Activated T-cell treated with anti-CD3 and anti-CD28 coated beads, Interleukin-2, amount 50 U/mL, for 4 hours (primary cell): ENCODE measurements around the gene UMAD1. TPM values are rescaled to one million over a fixed set of nuclear protein-coding genes. Genes with fewer than 3 reads are reported as not detected.
"Not testable (repeated sequence)": the region's sequence is repeated elsewhere in the genome, so short reads cannot be mapped to it uniquely, and the experiment has no call there.

Source experiments
- ATAC-seq, 2 donors: fragments of 200-7000 bp; cut with Tn5 transposase; one replicate each; pipeline ENCODE4 v1.10.0; 2021
- DNase-seq: peaks from one replicate; pipeline ENCODE4 v3.0.0-alpha.2; 2020
- H3K27me3 Mint-ChIP-seq: one replicate; pipeline ENCODE4 v1.8.0; 2021; ENCODE audit warnings: low read depth, mixed read lengths
- H3K36me3 Mint-ChIP-seq: one replicate; pipeline ENCODE4 v1.8.0; 2022; ENCODE audit warnings: mixed read lengths; ENCODE audit not compliant: insufficient read depth
- H3K4me1 Mint-ChIP-seq: one replicate; pipeline ENCODE4 v1.8.0; 2021; ENCODE audit warnings: low read depth, mixed read lengths
- H3K4me3 Mint-ChIP-seq: one replicate; pipeline ENCODE4 v1.8.0; 2021; ENCODE audit warnings: mild to moderate bottlenecking, moderate library complexity, mixed read lengths
- H3K9me3 Mint-ChIP-seq: one replicate; pipeline ENCODE4 v1.8.0; 2021; ENCODE audit warnings: mixed read lengths
- total RNA-seq, 3 donors: library from RNA; stranded (reverse); gene quantifications; one replicate each; pipeline ENCODE4 v1.2.1, GENCODE V29; 2021

Gene UMAD1
- total RNA-seq, 3 donors from 2014 or later: 12.5 to 16.9 (median 13.9) TPM

- Mint-ChIP-seq H3K4me1 (peaks cover 9% of the 10 kb centered on the region), H3K36me3 (peaks cover 25% of the 10 kb centered on the region), H3K27me3 (no peaks in the 10 kb centered on the region), H3K9me3 (no peaks in the 10 kb centered on the region), H3K4me3 (no peak overlapping the region)
- ATAC-seq: no peak
- no peak for DNase-seq
Measured at GRCh38 chr7:7790041-7790741, 149.6 kb downstream of the UMAD1 start.

- ATAC-seq (no peak), DNase-seq (no peak)
- H3K4me1 Mint-ChIP-seq: peaks cover 6% of the 10 kb centered on the region
- H3K27me3 Mint-ChIP-seq: no peaks in the 10 kb centered on the region
- no peaks in the 10 kb centered on the region for H3K9me3 Mint-ChIP-seq
- H3K4me3 Mint-ChIP-seq: no peak overlapping the region
- H3K36me3 Mint-ChIP-seq: peaks cover 33% of the 10 kb centered on the region
Measured at GRCh38 chr7:7791523-7791922, 151.0 kb downstream of the UMAD1 start.

- Mint-ChIP-seq H3K9me3 (no peaks in the 10 kb centered on the region), H3K4me1 (peaks cover 6% of the 10 kb centered on the region), H3K27me3 (no peaks in the 10 kb centered on the region), H3K36me3 (peaks cover 39% of the 10 kb centered on the region), H3K4me3 (no peak overlapping the region)
- ATAC-seq (no peak), DNase-seq (no peak)
Measured at GRCh38 chr7:7792056-7792455, 151.5 kb downstream of the UMAD1 start.

DNA sequence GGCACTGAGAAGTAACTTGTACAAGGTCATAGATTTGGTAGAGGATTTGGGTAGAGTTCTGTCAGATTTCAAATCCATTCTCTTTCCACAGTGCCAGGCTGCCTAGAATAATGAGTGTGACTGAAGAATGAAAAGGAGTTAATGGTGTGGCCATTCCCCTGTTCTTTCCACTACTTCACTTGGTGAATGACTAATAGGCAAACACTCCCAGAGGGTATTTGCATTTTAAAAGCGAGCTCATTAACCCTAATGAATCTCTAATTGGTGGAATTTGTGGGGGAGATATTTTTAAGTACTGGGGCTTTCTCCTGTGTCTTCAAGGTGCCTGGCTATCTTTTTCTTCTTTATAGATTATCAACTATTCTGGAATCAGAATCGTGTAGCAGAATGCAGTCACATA, 152.7 kb downstream of the UMAD1 start:
- Mint-ChIP-seq H3K4me3 (no peak overlapping the region), H3K4me1 (peaks cover 6% of the 10 kb centered on the region), H3K27me3 (no peaks in the 10 kb centered on the region), H3K36me3 (peaks cover 47% of the 10 kb centered on the region), H3K9me3 (no peaks in the 10 kb centered on the region)
- no peak for ATAC-seq
- no peak for DNase-seq

DNA sequence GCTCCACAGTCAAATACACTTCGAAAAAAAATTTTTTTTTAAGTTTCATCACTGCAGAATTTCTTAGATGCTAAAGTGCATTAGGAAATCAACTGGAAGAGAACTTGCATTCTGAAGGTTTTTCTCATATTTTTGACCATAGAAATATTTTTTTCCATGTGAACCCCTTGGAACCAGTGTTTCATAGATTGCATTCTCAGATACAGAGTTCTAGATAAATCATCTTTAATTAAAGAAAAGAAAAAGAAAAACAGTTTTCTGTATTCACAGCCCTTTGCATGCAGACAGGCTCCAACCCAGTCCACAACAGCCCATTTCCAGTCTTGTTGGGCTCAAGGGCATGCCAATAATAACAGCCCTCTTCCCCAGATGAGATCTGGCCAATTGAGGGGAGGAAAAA, 153.4 kb downstream of the UMAD1 start:
- no peak overlapping the region for H3K4me3 Mint-ChIP-seq
- DNase-seq: no peak
- no peak for ATAC-seq
- H3K36me3 Mint-ChIP-seq: peaks cover 47% of the 10 kb centered on the region
- H3K9me3 Mint-ChIP-seq: no peaks in the 10 kb centered on the region
- peaks cover 6% of the 10 kb centered on the region for H3K4me1 Mint-ChIP-seq
- H3K27me3 Mint-ChIP-seq: no peaks in the 10 kb centered on the region

- no peaks in the 10 kb centered on the region for H3K4me1 Mint-ChIP-seq
- H3K36me3 Mint-ChIP-seq: peaks cover 41% of the 10 kb centered on the region
- no peak overlapping the region for H3K4me3 Mint-ChIP-seq
- no peak for DNase-seq
- no peak for ATAC-seq
- no peaks in the 10 kb centered on the region for H3K27me3 Mint-ChIP-seq
- H3K9me3 Mint-ChIP-seq: no peaks in the 10 kb centered on the region
Measured at GRCh38 chr7:7795203-7795602, 154.7 kb downstream of the UMAD1 start.

DNA sequence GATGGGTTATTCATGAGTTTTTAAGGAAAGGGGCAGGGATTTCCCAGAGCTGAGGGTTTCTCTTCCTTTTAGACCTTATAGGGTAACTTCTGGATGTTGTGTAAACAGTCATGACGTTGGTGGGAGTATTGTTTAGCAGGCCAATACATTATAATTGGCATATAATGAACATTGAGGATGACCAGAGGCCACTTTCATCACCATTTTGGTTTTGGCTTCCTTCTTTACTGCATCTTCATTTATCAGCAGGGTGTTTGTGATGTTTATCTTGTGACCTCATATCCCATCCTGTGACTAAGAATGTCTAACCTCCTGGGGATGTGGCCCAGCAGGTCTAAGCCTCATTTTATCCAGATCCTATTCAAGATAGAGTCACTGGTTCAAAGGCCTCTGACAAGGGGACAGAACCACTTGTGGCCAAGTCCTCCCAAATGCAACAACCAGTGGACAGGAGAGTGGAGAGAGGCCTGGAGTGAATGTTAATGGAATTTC, 155.1 kb downstream of the UMAD1 start:
- Mint-ChIP-seq H3K4me3 (no peak overlapping the region), H3K4me1 (no peaks in the 10 kb centered on the region), H3K27me3 (no peaks in the 10 kb centered on the region), H3K9me3 (no peaks in the 10 kb centered on the region), H3K36me3 (peaks cover 41% of the 10 kb centered on the region)
- DNase-seq (no peak), ATAC-seq (no peak)

GRCh38 chr7:7798510-7798909, 158.0 kb downstream of the UMAD1 start:
- no peaks in the 10 kb centered on the region for H3K4me1 Mint-ChIP-seq
- no peak for DNase-seq
- no peak overlapping the region for H3K4me3 Mint-ChIP-seq
- no peaks in the 10 kb centered on the region for H3K27me3 Mint-ChIP-seq
- no peaks in the 10 kb centered on the region for H3K9me3 Mint-ChIP-seq
- H3K36me3 Mint-ChIP-seq: peaks cover 29% of the 10 kb centered on the region
- no peak for ATAC-seq

GRCh38 chr7:7799138-7799537, 158.6 kb downstream of the UMAD1 start:
- H3K27me3 Mint-ChIP-seq: no peaks in the 10 kb centered on the region
- ATAC-seq: no peak
- no peaks in the 10 kb centered on the region for H3K9me3 Mint-ChIP-seq
- H3K36me3 Mint-ChIP-seq: peaks cover 29% of the 10 kb centered on the region
- H3K4me3 Mint-ChIP-seq: no peak overlapping the region
- H3K4me1 Mint-ChIP-seq: no peaks in the 10 kb centered on the region
- DNase-seq: no peak

DNA sequence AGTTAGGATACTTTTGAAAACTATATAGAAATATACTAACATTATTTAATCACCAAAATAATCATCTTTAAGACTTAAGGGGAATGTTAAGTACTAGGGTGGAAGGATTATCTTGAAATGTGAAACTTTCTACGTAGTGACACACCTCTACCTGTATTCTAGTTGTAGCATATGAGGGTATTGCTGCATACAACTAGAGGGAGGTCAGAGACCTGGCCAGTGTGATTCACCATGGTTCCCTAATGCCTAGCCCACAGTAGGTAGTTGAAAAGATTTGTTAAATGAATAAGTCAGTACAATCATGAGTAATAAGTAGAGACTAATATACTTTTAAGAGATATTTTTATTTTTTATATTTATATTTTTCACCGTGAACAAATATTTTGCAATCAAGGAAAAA, 162.0 kb downstream of the UMAD1 start:
- DNase-seq (no peak), ATAC-seq (no peak)
- H3K27me3 Mint-ChIP-seq: no peaks in the 10 kb centered on the region
- no peaks in the 10 kb centered on the region for H3K4me1 Mint-ChIP-seq
- H3K4me3 Mint-ChIP-seq: no peak overlapping the region
- no peaks in the 10 kb centered on the region for H3K9me3 Mint-ChIP-seq
- H3K36me3 Mint-ChIP-seq: peaks cover 8% of the 10 kb centered on the region

- ATAC-seq (no peak), DNase-seq (no peak)
- Mint-ChIP-seq H3K36me3 (peaks cover 2% of the 10 kb centered on the region), H3K9me3 (no peaks in the 10 kb centered on the region), H3K27me3 (no peaks in the 10 kb centered on the region), H3K4me1 (no peaks in the 10 kb centered on the region), H3K4me3 (no peak overlapping the region)
Measured at GRCh38 chr7:7803715-7804178, 163.2 kb downstream of the UMAD1 start.

DNA sequence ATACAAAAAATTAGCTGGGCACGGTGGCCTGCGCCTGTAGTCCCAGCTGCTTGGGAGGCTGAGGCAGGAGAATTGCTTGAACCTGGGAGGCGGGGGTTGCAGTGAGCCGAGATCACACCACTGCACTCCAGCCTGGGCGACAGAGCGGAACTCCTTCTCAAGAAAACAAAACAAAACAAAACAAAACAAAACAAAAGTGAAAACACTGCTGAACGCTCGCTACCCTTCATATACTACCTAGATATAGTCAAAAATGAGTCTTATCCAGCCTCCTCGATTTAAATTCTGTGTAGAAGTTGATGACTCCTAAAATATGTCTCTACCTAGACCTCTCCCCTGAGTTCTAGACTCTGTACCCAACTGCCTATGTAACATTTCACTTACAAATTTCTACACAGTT, 164.3 kb downstream of the UMAD1 start:
- not testable (repeated sequence) for H3K4me3 Mint-ChIP-seq, H3K36me3 Mint-ChIP-seq, ATAC-seq, H3K4me1 Mint-ChIP-seq, H3K9me3 Mint-ChIP-seq, H3K27me3 Mint-ChIP-seq, DNase-seq

GRCh38 chr7:7805511-7806153, 165.1 kb downstream of the UMAD1 start:
- no peaks in the 10 kb centered on the region for H3K27me3 Mint-ChIP-seq
- H3K36me3 Mint-ChIP-seq: peaks cover 2% of the 10 kb centered on the region
- no peak for ATAC-seq
- no peaks in the 10 kb centered on the region for H3K9me3 Mint-ChIP-seq
- no peak overlapping the region for H3K4me3 Mint-ChIP-seq
- no peak for DNase-seq
- H3K4me1 Mint-ChIP-seq: no peaks in the 10 kb centered on the region

DNA sequence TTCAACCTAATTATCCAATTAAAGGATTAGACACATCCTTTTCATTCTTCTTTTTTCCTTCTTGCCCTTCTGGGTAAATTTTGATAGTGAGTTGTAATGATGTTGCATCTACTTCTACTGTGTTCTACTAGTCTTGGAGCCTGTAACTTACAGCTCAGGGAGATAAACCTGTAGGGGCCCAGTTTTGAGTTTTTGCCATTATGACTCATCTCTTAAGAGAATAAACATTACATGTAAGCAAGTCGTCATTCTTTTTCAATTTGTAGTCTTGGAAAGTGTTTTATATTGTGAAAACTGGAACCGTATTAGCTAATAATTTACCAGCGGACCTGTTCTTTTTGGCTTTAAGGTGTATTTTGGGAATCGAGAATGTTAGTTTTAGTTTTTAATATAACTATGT, 167.6 kb downstream of the UMAD1 start:
- H3K36me3 Mint-ChIP-seq: peaks cover 5% of the 10 kb centered on the region
- no peaks in the 10 kb centered on the region for H3K27me3 Mint-ChIP-seq
- ATAC-seq (no peak), DNase-seq (no peak)
- H3K9me3 Mint-ChIP-seq: no peaks in the 10 kb centered on the region
- no peaks in the 10 kb centered on the region for H3K4me1 Mint-ChIP-seq
- H3K4me3 Mint-ChIP-seq: no peak overlapping the region

- no peaks in the 10 kb centered on the region for H3K27me3 Mint-ChIP-seq
- DNase-seq: no peak
- H3K36me3 Mint-ChIP-seq: peaks cover 7% of the 10 kb centered on the region
- no peaks in the 10 kb centered on the region for H3K9me3 Mint-ChIP-seq
- no peak overlapping the region for H3K4me3 Mint-ChIP-seq
- H3K4me1 Mint-ChIP-seq: no peaks in the 10 kb centered on the region
- ATAC-seq: no peak
Measured at GRCh38 chr7:7808626-7809025, 168.1 kb downstream of the UMAD1 start.
